Cardiac fibroblast (primary cell): ENCODE measurements around the gene C12orf56.
"Not testable (repeated sequence)": the region's sequence is repeated elsewhere in the genome, so short reads cannot be mapped to it uniquely, and the experiment has no call there.

ENCODE experiments used
- DNase-seq, 2 donors: peaks; one replicate each; pipeline versions ENCODE4 v3.0.0 to v3.0.0-alpha.2; 2010; ENCODE audit warnings: low read depth in 2 of 2
- H3K4me3 ChIP-seq, 2 donors: replicated peaks in 1 of 2; 1 replicate in 1 of 2; 2 replicates in 1 of 2; pipeline ENCODE4 v1.5.1; 2011; ENCODE audit warnings: low read depth in 2 of 2, low read length in 2 of 2, mild to moderate bottlenecking in 2 of 2, moderate library complexity in 1 of 2
- TF ChIP-seq, protein P1 (sequence below): IDR thresholded peaks from one replicate; pipeline ENCODE4 v1.5.1; 2011; ENCODE audit warnings: low read depth, mild to moderate bottlenecking, low read length, inconsistent platforms

The C12orf56 gene

DNA sequence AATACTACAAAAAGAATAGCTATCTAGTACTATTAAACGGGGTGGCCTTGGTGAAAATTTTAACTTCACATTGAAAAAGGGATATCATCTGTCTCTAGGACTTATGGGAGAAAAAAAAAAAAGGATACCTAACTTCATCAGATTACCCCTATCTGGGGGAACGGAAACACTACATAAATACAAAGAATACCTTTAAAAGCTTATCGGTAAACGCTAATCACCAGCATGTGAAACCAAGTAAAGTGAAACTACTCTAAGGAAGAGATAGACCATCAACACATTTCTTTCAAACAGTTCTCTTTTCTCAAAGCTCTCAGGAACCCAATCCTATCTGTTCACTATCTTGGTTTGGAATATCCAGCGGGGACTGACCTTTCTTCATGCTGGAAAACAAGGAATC, 172.0 kb downstream of the C12orf56 start:
- DNase-seq, result no peak
- H3K4me3 ChIP-seq, result no peak overlapping the region
- TF ChIP-seq, protein P1, sequence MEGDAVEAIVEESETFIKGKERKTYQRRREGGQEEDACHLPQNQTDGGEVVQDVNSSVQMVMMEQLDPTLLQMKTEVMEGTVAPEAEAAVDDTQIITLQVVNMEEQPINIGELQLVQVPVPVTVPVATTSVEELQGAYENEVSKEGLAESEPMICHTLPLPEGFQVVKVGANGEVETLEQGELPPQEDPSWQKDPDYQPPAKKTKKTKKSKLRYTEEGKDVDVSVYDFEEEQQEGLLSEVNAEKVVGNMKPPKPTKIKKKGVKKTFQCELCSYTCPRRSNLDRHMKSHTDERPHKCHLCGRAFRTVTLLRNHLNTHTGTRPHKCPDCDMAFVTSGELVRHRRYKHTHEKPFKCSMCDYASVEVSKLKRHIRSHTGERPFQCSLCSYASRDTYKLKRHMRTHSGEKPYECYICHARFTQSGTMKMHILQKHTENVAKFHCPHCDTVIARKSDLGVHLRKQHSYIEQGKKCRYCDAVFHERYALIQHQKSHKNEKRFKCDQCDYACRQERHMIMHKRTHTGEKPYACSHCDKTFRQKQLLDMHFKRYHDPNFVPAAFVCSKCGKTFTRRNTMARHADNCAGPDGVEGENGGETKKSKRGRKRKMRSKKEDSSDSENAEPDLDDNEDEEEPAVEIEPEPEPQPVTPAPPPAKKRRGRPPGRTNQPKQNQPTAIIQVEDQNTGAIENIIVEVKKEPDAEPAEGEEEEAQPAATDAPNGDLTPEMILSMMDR, result no peak

DNA sequence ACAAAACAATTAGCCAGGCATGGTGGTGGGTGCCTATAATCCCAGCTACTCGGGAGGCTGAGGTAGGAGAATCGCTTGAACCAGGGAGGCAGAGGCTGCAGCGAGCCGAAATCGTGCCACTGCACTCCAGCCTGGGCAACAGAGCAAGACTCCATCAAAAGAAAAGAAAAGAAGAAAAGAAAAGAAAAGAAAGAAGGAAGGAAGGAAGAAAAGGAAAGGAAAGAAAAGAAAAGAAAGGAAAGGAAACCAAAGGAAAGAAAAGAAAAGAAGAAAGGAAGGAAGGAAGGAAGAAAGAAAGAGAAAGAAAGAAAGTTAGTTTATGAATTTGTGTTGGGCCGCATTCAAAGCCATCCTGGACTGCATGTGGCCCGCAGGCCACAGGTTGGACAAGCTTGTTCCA, 172.9 kb downstream of the C12orf56 start:
- not testable (repeated sequence) for H3K4me3 ChIP-seq, DNase-seq

DNA sequence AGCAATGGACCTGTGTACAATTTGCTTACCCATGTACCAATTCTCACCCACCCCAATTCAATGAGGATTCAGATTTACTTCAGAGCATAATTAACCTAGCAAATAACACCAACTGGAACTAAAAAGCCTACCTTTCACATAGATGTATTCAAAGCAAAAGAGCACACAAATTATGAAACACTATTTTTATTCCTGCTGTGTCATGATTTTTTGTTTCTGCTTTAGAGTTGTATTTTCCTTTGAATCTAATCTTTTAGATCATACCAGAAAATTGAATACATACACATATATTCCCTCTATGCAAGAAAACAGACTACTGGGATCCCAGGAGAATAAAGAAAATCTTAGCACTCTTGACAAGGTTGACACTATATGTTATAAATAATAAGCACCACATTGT, 174.3 kb downstream of the C12orf56 start:
- TF ChIP-seq, protein P1, result no peak
- no peak for DNase-seq
- H3K4me3 ChIP-seq, result no peak overlapping the region
